ENCODE data around the gene FSCB. TPM values are rescaled to one million over a fixed set of nuclear protein-coding genes. Genes with fewer than 3 reads are reported as not detected.
"Not testable (repeated sequence)": the region's sequence is repeated elsewhere in the genome, so short reads cannot be mapped to it uniquely, and the experiment has no call there.

Gene FSCB, protein sequence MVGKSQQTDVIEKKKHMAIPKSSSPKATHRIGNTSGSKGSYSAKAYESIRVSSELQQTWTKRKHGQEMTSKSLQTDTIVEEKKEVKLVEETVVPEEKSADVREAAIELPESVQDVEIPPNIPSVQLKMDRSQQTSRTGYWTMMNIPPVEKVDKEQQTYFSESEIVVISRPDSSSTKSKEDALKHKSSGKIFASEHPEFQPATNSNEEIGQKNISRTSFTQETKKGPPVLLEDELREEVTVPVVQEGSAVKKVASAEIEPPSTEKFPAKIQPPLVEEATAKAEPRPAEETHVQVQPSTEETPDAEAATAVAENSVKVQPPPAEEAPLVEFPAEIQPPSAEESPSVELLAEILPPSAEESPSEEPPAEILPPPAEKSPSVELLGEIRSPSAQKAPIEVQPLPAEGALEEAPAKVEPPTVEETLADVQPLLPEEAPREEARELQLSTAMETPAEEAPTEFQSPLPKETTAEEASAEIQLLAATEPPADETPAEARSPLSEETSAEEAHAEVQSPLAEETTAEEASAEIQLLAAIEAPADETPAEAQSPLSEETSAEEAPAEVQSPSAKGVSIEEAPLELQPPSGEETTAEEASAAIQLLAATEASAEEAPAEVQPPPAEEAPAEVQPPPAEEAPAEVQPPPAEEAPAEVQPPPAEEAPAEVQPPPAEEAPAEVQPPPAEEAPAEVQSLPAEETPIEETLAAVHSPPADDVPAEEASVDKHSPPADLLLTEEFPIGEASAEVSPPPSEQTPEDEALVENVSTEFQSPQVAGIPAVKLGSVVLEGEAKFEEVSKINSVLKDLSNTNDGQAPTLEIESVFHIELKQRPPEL
- 0.10 TPM in 1 of 2 replicates, not detected in the other for total RNA-seq

DNA sequence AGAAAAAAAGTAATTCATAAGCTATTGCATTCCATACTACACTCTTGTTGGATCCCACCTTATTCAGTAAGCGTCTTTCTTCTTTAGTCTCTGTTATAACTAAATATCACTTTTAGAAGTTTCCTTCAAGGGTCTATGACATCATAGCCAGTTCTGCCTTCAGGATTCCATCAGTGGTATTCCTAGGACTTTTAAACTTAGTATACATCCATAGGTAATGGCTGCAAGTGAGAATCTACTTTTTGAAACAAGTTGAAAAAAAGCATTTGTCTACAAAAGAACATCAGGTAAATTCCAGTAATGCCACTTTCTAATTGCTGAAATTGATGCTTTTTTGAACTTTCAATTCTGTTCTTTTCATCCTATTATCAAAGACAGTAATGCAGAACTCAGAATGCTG, at the start of gene FSCB:
Gene FSCB (minus strand): TSS at position 101 of the 400 bp plus-strand sequence. CDS start 296 bp downstream, outside the sequence.
- no peak for DNase-seq (ENCODE audit: low read depth)

DNA sequence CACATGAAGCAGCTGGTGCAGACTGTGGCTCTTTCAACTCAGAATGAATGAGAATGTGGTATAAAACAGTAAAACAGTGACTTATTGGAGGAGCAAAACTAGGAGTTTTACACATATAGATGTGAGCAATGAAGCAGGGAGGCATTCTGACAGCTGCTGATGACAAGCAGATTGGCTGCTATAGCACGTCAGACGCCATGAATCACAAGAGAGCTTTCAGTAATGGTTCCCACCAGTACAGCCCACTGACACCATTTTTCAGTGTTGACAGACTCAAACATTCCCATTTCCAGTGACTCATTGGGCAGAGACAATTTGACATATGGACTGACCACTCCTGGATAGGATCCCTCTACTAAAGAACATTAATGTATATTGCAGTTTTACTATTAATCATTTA, 24.6 kb upstream of the FSCB start:
- DNase-seq (ENCODE audit: low read depth), result no peak

DNA sequence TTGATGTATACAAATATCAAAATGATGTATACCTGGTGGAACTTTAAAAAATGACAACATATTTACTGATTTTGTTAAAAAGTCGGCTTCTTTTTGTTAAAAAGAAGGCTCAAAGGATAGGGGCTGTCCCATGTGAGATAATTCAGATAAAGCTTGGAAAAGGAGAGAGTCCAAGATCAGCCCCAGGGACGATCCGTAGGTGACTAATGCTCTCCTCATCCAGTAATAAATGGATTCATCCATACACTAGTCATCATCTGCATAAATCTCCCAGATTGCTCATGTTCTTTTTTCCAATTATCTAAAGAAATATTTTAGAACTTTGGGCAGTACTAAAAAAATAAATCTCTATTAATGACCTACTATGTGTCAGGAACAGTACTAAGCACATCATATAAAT, 23.4 kb upstream of the FSCB start:
- DNase-seq (ENCODE audit: low read depth), result no peak

DNA sequence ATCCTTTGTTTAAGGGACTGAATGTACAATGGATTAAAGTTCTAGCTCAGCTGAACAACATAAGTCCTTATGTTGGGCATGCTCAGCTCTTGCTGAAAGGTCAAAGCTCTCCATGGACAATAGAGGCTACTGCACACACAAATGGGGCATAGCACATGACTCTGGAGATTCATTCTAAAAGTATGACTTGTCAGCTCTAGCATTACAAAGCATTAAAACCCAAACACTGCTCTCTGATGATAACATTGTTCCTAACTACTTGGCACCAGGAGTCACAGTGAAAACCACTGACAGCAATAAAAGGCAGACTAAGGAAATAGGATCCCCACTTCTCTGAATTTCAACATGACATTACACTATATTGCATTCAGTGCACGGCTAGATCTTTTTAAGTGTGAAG, 21.9 kb upstream of the FSCB start:
- DNase-seq (ENCODE audit: low read depth), result no peak

DNA sequence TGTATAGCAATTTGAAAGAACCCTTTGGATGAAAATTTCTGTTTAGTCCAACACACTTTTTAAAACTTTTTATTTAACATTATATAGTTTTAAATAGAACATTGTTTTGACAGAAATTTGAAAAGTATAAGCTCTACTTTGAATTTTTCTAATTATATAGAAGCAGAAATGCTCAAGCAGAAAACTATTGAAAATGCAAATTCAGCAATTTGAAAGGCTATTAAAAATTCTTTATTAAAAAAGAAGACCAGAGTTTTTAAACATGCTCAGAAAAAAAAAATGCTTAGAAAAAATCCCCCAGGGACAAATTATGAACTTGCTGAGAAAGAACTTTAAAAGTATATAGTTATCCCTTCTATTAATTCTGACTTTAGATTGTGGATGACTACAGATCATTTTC, 21.1 kb upstream of the FSCB start:
- DNase-seq (ENCODE audit: low read depth), result no peak

DNA sequence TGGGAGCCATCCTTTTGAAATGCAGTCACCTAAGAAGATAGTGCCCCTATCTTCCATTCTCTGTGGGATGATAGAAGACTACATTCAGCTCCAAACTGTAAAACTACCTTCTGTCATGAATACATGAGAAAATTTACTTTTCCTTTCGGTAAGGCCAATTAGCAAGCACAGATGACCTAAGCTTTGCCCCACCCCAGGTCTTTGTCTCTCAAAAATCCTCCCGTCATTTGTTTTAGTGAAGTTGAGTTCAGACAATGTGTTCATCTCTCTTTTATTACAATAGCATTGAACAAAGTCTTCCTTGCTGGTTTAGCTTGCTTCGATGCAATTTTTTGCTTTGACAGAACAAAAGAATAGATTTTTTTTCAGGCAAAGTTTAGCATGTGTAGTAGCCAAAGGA, 18.2 kb upstream of the FSCB start:
- DNase-seq (ENCODE audit: low read depth), result no peak

DNA sequence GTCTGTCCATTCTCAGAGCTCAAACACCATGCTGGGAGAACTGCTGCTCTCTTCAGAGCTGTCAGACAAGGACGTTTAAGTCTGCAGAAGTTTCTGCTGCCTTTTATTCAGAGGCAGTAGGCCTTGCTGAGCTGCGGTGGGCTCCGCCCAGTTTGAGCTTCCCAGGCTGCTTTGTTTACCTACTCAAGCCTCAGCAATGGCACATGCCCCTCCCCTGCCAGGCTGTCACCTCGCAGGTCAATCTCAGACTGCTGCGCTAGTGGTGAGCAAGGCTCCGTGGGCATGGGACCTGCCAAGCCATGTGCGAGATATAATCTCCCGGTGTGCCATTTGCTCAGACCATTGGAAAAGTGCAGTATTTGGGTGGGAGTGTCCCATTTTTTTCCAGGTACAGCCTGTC, 8.6 kb upstream of the FSCB start:
- not testable (repeated sequence) for DNase-seq (ENCODE audit: low read depth)

DNA sequence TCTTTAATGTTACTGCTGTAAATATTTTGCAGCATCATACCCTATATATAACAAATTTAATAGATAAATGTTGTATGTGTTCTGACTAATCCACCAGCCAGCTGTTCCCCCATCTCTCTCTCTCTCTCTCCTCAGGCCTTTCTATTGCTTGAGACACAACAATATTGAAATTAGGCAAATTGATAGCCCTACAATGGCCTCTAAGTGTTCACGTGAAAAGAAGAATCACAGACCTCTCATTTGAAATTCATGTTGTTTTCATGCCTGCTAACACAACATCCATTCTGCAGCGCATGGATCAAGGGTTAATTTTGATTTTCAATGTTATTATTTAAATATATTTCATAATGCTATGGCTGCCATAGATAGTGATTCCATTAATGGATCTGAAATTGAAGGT, 1.8 kb upstream of the FSCB start:
- no peak for DNase-seq (ENCODE audit: low read depth)

DNA sequence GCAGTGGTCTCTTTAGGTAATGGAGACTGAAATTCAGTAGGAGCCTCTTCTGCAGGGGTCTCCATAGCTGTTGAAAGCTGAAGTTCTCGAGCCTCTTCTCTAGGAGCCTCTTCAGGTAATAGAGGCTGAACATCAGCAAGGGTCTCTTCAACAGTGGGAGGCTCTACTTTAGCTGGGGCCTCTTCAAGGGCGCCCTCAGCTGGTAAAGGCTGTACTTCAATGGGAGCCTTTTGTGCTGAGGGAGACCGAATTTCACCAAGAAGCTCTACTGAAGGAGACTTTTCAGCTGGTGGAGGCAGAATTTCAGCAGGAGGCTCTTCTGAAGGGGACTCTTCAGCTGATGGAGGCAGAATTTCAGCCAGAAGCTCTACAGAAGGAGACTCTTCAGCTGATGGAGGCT, 1.5 kb downstream of the FSCB start:
- DNase-seq (ENCODE audit: low read depth), result no peak

DNA sequence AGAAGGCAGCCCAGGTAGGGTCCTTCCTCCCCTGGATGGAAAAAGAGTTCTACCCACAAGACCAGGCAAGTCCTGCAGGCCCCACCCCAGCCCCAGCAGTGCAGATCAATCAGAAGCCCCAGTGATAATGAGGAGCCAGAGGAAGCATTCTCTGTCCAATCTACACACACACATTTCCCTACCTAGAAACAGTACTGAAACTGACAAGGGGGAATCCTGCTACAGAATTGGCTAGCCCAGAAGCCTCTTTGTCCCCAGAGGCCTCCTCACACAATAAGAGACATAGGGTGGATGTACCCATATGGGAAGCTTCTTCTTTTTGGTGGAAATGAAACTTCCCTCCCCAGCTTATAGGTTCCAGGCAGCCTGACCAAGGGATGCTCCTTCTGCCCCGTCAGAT, 9.9 kb downstream of the FSCB start:
- no peak for DNase-seq (ENCODE audit: low read depth)

DNA sequence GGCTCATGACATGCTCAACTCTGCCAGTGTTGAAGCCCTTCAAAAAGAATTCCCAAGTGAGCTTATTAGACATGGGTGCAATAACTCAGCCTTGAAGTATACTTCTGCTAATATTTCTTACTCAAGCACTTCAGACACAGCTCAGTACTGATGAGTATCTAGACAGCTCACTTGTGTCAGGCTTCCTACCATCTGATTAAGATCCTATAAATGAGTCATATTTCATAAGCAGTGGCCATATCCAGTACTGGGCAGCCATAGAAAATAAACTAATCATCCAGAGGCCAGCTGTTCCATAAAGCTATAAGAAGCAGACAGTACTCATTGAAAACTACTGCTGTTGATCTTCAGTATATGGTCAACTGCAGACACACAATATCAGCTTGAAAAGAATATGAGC, 12.9 kb downstream of the FSCB start:
- no peak for DNase-seq (ENCODE audit: low read depth)

DNA sequence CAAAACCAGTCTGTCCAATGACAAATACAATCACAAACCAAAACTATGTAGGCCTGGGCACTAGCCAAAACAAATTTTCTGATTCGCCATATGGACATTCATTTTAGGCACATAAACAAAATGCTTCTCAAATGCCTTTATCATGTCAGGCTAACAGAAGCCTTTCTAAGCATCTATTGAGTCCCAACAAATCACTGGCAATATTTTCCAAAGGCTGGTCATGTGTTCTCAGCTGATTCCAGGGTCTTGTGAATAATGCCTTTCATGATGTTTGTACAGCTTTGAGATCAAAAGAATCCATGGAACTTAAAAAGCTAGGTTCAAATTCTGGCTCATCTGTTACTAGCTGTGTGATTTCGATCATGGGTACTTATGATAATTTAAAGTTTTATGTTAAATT, 16.1 kb downstream of the FSCB start:
- no peak for DNase-seq (ENCODE audit: low read depth)

DNA sequence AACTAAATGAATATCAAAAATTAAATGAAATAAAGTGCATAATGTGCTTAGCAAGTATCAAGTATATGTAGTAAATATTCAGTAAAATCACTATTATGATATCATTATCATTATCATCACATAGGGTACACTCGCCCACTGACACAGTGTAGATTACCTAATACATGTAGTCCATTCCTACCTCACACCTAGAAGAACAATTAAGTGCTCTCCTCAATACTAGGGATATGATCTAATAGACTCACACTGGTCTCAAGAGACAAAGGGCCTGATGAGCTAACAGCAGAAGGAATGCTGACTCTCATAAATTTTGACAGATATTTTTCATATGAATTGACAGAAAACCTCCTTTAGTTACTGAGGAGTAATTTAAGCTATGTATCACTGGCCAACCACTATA, 29.1 kb downstream of the FSCB start:
- no peak for DNase-seq (ENCODE audit: low read depth)

DNA sequence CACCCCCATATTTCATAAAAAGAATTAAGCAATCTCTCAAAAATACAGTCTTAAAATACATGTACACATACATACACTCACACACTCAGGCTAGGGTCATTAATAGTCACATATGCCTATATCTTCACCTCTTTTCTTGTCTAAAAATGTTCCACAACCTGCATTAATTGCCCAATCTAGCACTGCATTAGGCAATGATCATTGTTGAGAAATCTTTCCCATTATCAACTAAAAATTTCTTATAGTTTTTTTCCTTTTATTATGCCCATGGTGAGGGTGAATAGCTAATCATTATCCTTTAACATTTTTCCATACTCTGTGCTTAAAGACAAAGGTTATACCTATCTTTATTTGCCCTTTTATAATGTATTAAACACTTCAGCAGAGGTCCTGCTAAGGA, 38.3 kb downstream of the FSCB start:
- DNase-seq (ENCODE audit: low read depth), result no peak

DNA sequence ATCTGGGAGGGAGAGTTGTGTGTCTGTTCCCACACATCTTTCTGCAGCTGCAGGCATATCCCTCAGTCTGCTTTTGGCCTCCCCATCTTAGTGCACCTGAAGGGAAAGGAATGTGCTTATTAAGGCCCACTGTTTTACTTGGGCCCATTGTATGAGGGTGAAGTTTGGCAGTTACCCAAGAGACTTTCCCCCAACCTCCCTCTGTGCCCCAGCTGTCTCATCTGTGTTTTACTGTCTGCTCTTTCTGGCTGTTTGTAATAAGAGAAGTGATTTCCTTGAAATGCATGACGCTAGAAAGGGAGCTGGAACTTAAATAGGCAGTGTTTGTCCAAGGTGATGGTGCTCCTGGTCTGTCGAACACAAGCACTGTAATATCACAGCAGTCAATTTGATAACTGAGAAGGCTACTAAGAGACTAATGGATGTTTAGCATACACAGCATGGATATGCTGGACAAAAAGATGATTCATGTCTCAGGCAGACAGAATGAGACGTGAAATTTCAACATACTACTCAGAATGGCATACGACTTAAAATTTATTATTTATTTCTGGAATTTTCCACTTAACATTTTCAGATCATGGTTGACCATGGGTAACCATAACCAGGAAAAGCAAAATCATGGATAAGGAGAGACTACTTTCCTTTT, 43.6 kb downstream of the FSCB start:
- DNase-seq (ENCODE audit: low read depth), result no peak

DNA sequence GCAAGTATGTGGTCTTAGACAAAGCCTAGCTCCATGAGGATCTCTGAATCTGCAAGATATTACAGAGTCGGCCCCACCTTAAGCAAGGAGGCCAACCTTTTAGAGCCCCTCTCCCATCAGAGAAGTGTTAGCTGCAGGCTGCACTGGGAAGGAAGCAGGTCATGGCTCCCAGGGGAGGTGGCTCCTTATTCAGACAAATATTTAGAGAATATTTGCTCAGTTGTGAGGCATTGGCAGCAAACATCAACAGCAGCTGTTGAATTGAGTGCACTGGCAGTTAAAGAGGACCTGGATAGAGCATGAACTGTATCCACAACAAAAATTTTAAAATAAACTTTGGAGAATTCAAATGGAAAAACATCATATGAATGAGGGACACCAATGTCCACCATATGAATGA, 44.7 kb downstream of the FSCB start:
- DNase-seq (ENCODE audit: low read depth), result no peak

DNA sequence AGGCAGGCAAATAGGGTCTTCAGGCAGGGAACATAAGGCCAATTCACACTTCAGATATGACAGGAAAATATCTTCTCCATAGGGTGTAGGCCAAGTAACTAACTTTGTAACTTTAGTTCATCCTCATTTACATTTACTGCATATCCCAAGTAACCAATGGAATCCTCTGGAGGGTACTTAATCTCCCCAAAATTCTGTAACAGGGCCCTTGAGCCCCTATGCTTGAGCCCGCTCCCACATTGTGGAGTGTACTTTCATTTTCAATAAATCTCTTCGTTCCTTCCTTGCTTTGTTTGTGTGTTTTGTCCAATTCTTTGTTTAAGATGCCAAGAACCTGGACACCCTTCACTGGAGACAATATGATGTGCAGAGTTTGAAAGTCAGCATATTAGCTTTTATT, 45.3 kb downstream of the FSCB start:
- DNase-seq (ENCODE audit: low read depth), result no peak

Data from renal cortical epithelial cell (primary cell).